ENCODE data around the gene KSR1.

GRCh38 chr17:27540318-27541101 is 84.3 kb downstream of the KSR1 start:
- TF ChIP-seq CTCF (IDR thresholded peaks at IDR 0.05) (peak in 3 of 7 experiments; percentile 24 to 29 (median 26)), POLR2A (IDR thresholded peaks at IDR 0.05) (peak; percentile 35 to 74 (median 56))
